ENCODE data around the gene PAM. TPM values are rescaled to one million over a fixed set of nuclear protein-coding genes. Genes with fewer than 3 reads are reported as not detected.

Gene PAM
- total RNA-seq, 1 experiment from 2014 or later: 190 TPM

GRCh38 chr5:102902135-102902448 lies 147.0 kb downstream of the PAM start:
- CTCF ChIA-PET: no interaction called here
- BruUV-seq (replicated peaks): no TSS peak

GRCh38 chr5:102902647-102903046 lies 147.5 kb downstream of the PAM start:
- ChIA-PET CTCF (no interaction called here), POLR2A (ENCODE audit: low non-redundant PET) (no interaction called here)
- no TSS peak for BruUV-seq (replicated peaks)

More at GRCh38 chr5:102902135-102902448, 147.0 kb downstream of the PAM start:
- Histone ChIP-seq H3K27me3 (replicated peaks; ENCODE audit: insufficient read depth, low read depth, low read length, poor library complexity) (no peaks in the 10 kb centered on the region), H3K9me3 (ENCODE audit: low read depth, low read length, poor library complexity, severe bottlenecking) (no peaks in the 10 kb centered on the region), H3K27ac (ENCODE audit: low read depth, low read length, poor library complexity, severe bottlenecking) (no peak overlapping the region), H3K36me3 (ENCODE audit: insufficient read depth, low read length, poor library complexity, severe bottlenecking) (peaks cover 7% of the 10 kb centered on the region), H3K4me1 (ENCODE audit: insufficient read depth, low read length, poor library complexity, severe bottlenecking) (peaks cover 5% of the 10 kb centered on the region), H3K4me3 (ENCODE audit: low read depth, low read length, poor library complexity, severe bottlenecking) (no peak overlapping the region)
- no peak for DNase-seq (ENCODE audit: low spot score)
- no peak for TF ChIP-seq EZH2 (IDR thresholded peaks at IDR 0.05; ENCODE audit: borderline replicate concordance, low read depth, low read length, poor library complexity, severe bottlenecking)
- no peak for TF ChIP-seq CTCF (conservative IDR thresholded peaks at IDR 0.05; ENCODE audit: low read depth, low read length)
- POLR2A ChIA-PET (ENCODE audit: low non-redundant PET): no interaction called here
- intact Hi-C loops (cut with micrococcal nuclease; ENCODE audit: unreplicated experiment): no loop called here

GRCh38 chr5:102903074-102903871 lies 148.2 kb downstream of the PAM start:
- no peak for DNase-seq (ENCODE audit: low spot score)
- H3K36me3 ChIP-seq (ENCODE audit: insufficient read depth, low read length, poor library complexity, severe bottlenecking): peaks cover 7% of the 10 kb centered on the region
- TF ChIP-seq CTCF (conservative IDR thresholded peaks at IDR 0.05; ENCODE audit: low read depth, low read length) (no peak), EZH2 (IDR thresholded peaks at IDR 0.05; ENCODE audit: borderline replicate concordance, low read depth, low read length, poor library complexity, severe bottlenecking) (no peak)
- no peaks in the 10 kb centered on the region for H3K27me3 ChIP-seq (replicated peaks; ENCODE audit: insufficient read depth, low read depth, low read length, poor library complexity)
- no TSS peak for BruUV-seq (replicated peaks)
- H3K4me1 ChIP-seq (ENCODE audit: insufficient read depth, low read length, poor library complexity, severe bottlenecking): peaks cover 5% of the 10 kb centered on the region
- H3K27ac ChIP-seq (ENCODE audit: low read depth, low read length, poor library complexity, severe bottlenecking): no peak overlapping the region
- no peaks in the 10 kb centered on the region for H3K9me3 ChIP-seq (ENCODE audit: low read depth, low read length, poor library complexity, severe bottlenecking)
- H3K4me3 ChIP-seq (ENCODE audit: low read depth, low read length, poor library complexity, severe bottlenecking): no peak overlapping the region
- ChIA-PET POLR2A (ENCODE audit: low non-redundant PET) (no interaction called here), CTCF (no interaction called here)
- intact Hi-C loops (cut with micrococcal nuclease; ENCODE audit: unreplicated experiment): no loop called here

More at GRCh38 chr5:102902647-102903046, 147.5 kb downstream of the PAM start:
- Histone ChIP-seq H3K4me3 (ENCODE audit: low read depth, low read length, poor library complexity, severe bottlenecking) (no peak overlapping the region), H3K27ac (ENCODE audit: low read depth, low read length, poor library complexity, severe bottlenecking) (no peak overlapping the region), H3K36me3 (ENCODE audit: insufficient read depth, low read length, poor library complexity, severe bottlenecking) (peaks cover 7% of the 10 kb centered on the region), H3K27me3 (replicated peaks; ENCODE audit: insufficient read depth, low read depth, low read length, poor library complexity) (no peaks in the 10 kb centered on the region), H3K9me3 (ENCODE audit: low read depth, low read length, poor library complexity, severe bottlenecking) (no peaks in the 10 kb centered on the region), H3K4me1 (ENCODE audit: insufficient read depth, low read length, poor library complexity, severe bottlenecking) (peaks cover 5% of the 10 kb centered on the region)
- intact Hi-C loops (cut with micrococcal nuclease; ENCODE audit: unreplicated experiment): no loop called here
- TF ChIP-seq EZH2 (IDR thresholded peaks at IDR 0.05; ENCODE audit: borderline replicate concordance, low read depth, low read length, poor library complexity, severe bottlenecking): no peak
- TF ChIP-seq CTCF (conservative IDR thresholded peaks at IDR 0.05; ENCODE audit: low read depth, low read length): no peak
- DNase-seq (ENCODE audit: low spot score): no peak

Data from A673 (cell line).